OCI-M2 (cell line): Measurements from ENCODE around the gene PRR5L.

Experiments used
- DNase-seq: peaks from one replicate; lab custom pipeline; 2025; ENCODE audit not compliant: unreplicated experiment; lab: John Stamatoyannopoulos, UW

Gene PRR5L

DNA sequence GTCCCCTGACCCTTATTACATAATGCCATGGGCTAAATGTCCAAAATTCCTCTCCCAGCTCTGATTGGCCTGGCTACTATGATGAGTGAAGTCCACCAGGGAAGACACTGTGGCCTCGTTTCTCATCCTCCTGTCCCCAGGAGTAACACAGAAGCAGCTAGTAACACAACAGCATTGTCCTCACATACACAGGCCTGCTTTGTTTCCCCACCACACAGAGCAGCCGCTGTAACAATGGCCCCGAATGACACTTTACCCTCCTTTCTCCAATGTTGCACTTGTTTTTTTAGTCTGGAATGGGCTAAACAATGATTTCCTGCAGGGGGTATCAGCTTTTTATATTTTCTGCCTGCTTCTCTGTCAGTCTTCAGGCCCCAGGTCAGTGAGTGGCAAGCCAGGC, at the start of gene PRR5L:
Gene PRR5L, plus strand, starts transcription at position 363 of the 400 bp plus-strand sequence. CDS start 104,834 bp downstream, outside the sequence.
- DNase-seq, result no peak

DNA sequence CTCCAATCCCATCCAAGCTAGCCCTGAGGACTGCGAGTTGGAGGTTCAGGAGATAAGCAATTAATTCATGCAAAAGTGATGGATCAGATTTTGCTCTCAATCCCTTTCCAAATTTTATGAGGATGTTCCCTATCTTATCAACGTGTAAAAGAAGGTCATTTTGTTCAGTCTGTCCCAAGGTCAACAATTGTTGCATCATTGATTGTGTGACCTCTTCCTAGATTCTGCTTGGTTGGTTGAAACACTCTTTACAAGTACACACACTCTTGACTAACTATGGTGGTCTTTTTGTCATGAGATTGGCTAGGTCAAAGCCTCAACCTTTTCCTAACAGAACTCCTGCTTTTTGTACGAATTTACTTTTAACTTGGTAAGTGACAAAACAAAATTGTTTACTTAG, 48.6 kb upstream of the PRR5L start:
- no peak for DNase-seq

GRCh38 chr11:36248436-36248835, 47.7 kb upstream of the PRR5L start:
- DNase-seq, result no peak

GRCh38 chr11:36249246-36249645, 46.8 kb upstream of the PRR5L start:
- DNase-seq, result no peak

GRCh38 chr11:36251823-36252222, 44.3 kb upstream of the PRR5L start:
- no peak for DNase-seq

GRCh38 chr11:36253238-36253637, 42.9 kb upstream of the PRR5L start:
- no peak for DNase-seq

DNA sequence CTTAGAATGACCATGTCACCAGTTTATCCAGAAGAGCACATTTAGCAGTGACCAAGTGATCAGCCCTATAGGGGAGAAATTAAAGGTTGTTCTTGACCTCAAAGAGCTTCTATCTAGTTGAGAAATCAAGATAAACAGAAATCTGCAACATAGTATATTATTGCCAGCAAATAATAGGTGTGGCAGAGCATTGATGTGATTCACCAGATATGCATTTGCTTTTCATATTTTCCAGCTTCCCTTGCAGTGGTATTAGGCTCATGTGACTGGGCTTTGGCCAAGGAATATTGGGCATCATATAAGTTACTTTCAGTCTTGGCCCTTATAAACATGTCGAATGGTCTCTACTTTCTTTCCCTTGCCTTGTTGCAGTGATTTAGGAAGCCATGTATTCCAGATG, 41.4 kb upstream of the PRR5L start:
- no peak for DNase-seq

- DNase-seq, result no peak
Measured at GRCh38 chr11:36257351-36257750, 38.7 kb upstream of the PRR5L start.

- DNase-seq, result no peak
Measured at GRCh38 chr11:36258730-36259360, 37.2 kb upstream of the PRR5L start.

DNA sequence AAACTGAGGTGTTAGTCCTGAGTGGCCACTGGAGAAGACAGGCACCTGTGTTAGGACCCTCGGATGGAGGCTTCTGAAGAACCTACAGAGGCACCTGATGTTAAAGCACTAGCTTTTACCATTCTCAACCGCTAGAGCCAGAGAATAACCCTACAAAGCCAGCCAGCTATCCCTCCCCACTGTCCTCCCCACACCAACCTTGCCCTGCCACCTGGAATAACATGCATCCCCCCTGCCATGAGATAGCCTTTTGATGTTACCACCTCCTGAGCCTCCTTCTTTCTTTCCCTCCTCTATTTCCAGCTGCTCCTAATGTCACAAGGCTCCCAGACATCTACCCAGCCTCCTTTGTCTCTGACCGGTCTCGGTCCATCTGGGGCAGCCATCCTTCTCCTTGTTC, 35.0 kb upstream of the PRR5L start:
- DNase-seq, result no peak

- DNase-seq, result no peak
Measured at GRCh38 chr11:36264011-36264972, 31.8 kb upstream of the PRR5L start.

- DNase-seq, result no peak
Measured at GRCh38 chr11:36264973-36265344, 31.1 kb upstream of the PRR5L start.

- DNase-seq, result no peak
Measured at GRCh38 chr11:36265793-36266628, 30.1 kb upstream of the PRR5L start.

GRCh38 chr11:36266767-36267166, 29.3 kb upstream of the PRR5L start:
- DNase-seq, result no peak

- no peak for DNase-seq
Measured at GRCh38 chr11:36268337-36268985, 27.6 kb upstream of the PRR5L start.

GRCh38 chr11:36270701-36271100, 25.4 kb upstream of the PRR5L start:
- DNase-seq, result no peak

GRCh38 chr11:36271794-36272407, 24.2 kb upstream of the PRR5L start:
- DNase-seq, result no peak

DNA sequence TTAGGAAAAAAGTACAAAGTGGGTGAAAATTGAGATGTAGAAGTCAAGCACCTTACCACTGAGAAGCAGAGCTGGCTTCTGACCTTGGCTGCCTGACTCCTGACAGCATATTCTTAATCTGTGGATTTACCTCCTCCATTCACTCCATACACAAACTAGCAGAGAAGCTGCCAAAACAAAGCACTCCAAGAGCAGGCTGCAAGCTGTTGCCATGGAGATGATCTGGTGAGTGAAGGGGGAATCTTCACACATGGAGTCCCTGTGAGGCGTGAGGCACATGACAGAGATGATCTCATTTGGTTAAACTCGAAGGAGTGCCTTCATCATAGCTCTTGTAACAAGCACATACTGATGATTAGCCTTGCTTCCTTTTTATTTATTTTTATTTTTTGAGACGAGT, 23.0 kb upstream of the PRR5L start:
- DNase-seq, result no peak

- no peak for DNase-seq
Measured at GRCh38 chr11:36274414-36274813, 21.7 kb upstream of the PRR5L start.

GRCh38 chr11:36278531-36279282, 17.4 kb upstream of the PRR5L start:
- no peak for DNase-seq
